Panc1 (cell line): Measurements from ENCODE around the gene HADHA. TPM values are rescaled to one million over a fixed set of nuclear protein-coding genes. Genes with fewer than 3 reads are reported as not detected.

Experiments
- ATAC-seq: fragments of 200-7000 bp; cut with Tn5 transposase; 2 replicates; pipeline ENCODE4 v1.9.1; 2020; ENCODE audit warnings: mild to moderate bottlenecking, moderate library complexity
- BruUV-seq: library from RNA; stranded (reverse); fragments of 400-500 nt; replicated peaks from 2 replicates; lab custom pipeline; 2021; lab: Mats Ljungman, UMichigan
- CTCF ChIA-PET: fragments of 300-600 bp; sonication (Branson Sonifier 250); formaldehyde crosslinking; loops from one replicate; lab custom pipeline; 2022; ENCODE audit warnings: antibody characterized with exemption; lab: Charles Lee
- POLR2A ChIA-PET: fragments of 300-600 bp; sonication (Branson Sonifier 250); formaldehyde crosslinking; loops from one replicate; lab custom pipeline; 2022; ENCODE audit warnings: antibody characterized with exemption; lab: Charles Lee
- DNase-seq: peaks from one replicate; pipeline ENCODE4 v3.0.0-alpha.2; 2010; ENCODE audit warnings: low read depth, low spot score
- H3K27ac ChIP-seq: 2 replicates; pipeline ENCODE4 v1.5.1; 2011; ENCODE audit warnings: mild to moderate bottlenecking, low read length, inconsistent platforms
- H3K27me3 ChIP-seq: fragments of 200-500 bp; sonication (Bioruptor generic); 2 replicates; pipeline ENCODE4 v1.6.0; 2014; ENCODE audit warnings: low read length, inconsistent platforms; ENCODE audit not compliant: control insufficient read depth, insufficient read depth
- H3K36me3 ChIP-seq: fragments of 200-500 bp; sonication (Bioruptor generic); 2 replicates; pipeline ENCODE4 v1.5.1; 2014; ENCODE audit warnings: inconsistent platforms, mild to moderate bottlenecking, low read length, moderate library complexity; ENCODE audit not compliant: control insufficient read depth, insufficient read depth
- H3K4me1 ChIP-seq: 2 replicates; pipeline ENCODE4 v1.5.1; 2011; ENCODE audit warnings: inconsistent platforms, mild to moderate bottlenecking, low read length, moderate library complexity; ENCODE audit not compliant: control insufficient read depth, insufficient read depth
- H3K4me3 ChIP-seq, 2 experiments: 2 replicates each; pipeline ENCODE4 v1.5.1; 2011 to 2012; ENCODE audit warnings: low read depth in 2 of 2, low read length in 2 of 2, mild to moderate bottlenecking in 2 of 2, inconsistent platforms in 1 of 2, moderate library complexity in 1 of 2
- H3K9me3 ChIP-seq: fragments of 200-500 bp; sonication (Bioruptor generic); 2 replicates; pipeline ENCODE4 v1.5.1; 2014; ENCODE audit warnings: low read depth, mild to moderate bottlenecking, inconsistent platforms, low read length, moderate library complexity; ENCODE audit not compliant: control insufficient read depth, insufficient read depth
- POLR2AphosphoS5 ChIP-seq: IDR thresholded peaks from 2 replicates; pipeline ENCODE4 v1.6.1; 2012; ENCODE audit warnings: mild to moderate bottlenecking, low read depth, low read length, moderate library complexity
- SIN3A ChIP-seq: IDR thresholded peaks from 2 replicates; pipeline ENCODE4 v1.6.1; 2012; ENCODE audit warnings: low read depth, mild to moderate bottlenecking, low read length, moderate library complexity, borderline replicate concordance; ENCODE audit not compliant: insufficient read depth
- TCF7L2 ChIP-seq: IDR thresholded peaks from 2 replicates; pipeline ENCODE4 v1.6.1; 2011; ENCODE audit warnings: mild to moderate bottlenecking, low read depth, low read length, inconsistent platforms
- in situ Hi-C: cut with HindIII; loops from 2 replicates; pipeline ENCODE4 v1.10.0; 2016; ENCODE audit warnings: low sequenced_read_pairs, low pct_unique_long_range_greater_than_20kb
- intact Hi-C: fragments of 100-400 bp; cut with micrococcal nuclease; formaldehyde crosslinking; loops from one replicate; pipeline ENCODE4 v1.10.0; 2022; ENCODE audit not compliant: unreplicated experiment
- total RNA-seq: library from RNA; stranded (reverse); gene quantifications from one replicate; pipeline ENCODE4 v1.2.1, GENCODE V29; 2021; ENCODE audit not compliant: unreplicated experiment
- TF ChIP-seq, protein P1 (sequence below): fragments of 450-650 bp; IDR thresholded peaks from 2 replicates; pipeline ENCODE4 v1.5.1; 2017; ENCODE audit warnings: mild to moderate bottlenecking
- TF ChIP-seq, protein P2 (sequence below), 2 experiments: IDR thresholded peaks; 2 replicates each; pipeline ENCODE4 v1.6.1; 2011 to 2012; ENCODE audit warnings: low read depth in 2 of 2, control low read depth in 1 of 2, low read length in 1 of 2, mild to moderate bottlenecking in 1 of 2, moderate library complexity in 1 of 2; ENCODE audit not compliant: insufficient read depth in 1 of 2

Gene HADHA
- total RNA-seq, 1 experiment from 2014 or later = 148 TPM

DNA sequence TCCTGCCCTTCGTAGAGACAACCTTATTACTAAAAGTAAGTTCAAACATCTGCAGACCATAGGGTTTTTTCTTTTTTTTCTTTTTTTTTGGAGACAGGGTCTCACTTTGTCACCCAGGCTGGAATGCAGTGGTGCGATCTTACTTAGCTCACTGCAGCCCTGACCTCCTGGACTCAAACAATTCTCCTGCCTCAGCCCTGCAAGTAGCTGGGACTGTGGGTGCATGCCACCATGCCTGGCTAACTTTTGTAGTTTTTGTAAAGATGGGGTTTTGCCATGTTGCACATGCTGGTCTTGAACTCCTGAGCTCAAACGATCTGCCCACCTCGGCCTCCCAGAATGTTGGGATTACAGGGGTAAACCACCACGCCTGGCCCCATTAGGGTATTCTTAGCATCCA is 32.4 kb downstream of the HADHA start:
- no peak overlapping the region for H3K4me3 ChIP-seq
- H3K27me3 ChIP-seq = no peaks in the 10 kb centered on the region
- no TSS peak for BruUV-seq
- no peak overlapping the region for H3K27ac ChIP-seq
- no peak for TF ChIP-seq SIN3A
- TF ChIP-seq, protein P1, sequence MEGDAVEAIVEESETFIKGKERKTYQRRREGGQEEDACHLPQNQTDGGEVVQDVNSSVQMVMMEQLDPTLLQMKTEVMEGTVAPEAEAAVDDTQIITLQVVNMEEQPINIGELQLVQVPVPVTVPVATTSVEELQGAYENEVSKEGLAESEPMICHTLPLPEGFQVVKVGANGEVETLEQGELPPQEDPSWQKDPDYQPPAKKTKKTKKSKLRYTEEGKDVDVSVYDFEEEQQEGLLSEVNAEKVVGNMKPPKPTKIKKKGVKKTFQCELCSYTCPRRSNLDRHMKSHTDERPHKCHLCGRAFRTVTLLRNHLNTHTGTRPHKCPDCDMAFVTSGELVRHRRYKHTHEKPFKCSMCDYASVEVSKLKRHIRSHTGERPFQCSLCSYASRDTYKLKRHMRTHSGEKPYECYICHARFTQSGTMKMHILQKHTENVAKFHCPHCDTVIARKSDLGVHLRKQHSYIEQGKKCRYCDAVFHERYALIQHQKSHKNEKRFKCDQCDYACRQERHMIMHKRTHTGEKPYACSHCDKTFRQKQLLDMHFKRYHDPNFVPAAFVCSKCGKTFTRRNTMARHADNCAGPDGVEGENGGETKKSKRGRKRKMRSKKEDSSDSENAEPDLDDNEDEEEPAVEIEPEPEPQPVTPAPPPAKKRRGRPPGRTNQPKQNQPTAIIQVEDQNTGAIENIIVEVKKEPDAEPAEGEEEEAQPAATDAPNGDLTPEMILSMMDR = no peak
- no peak for TF ChIP-seq TCF7L2
- TF ChIP-seq POLR2AphosphoS5 = no peak
- TF ChIP-seq, protein P2, sequence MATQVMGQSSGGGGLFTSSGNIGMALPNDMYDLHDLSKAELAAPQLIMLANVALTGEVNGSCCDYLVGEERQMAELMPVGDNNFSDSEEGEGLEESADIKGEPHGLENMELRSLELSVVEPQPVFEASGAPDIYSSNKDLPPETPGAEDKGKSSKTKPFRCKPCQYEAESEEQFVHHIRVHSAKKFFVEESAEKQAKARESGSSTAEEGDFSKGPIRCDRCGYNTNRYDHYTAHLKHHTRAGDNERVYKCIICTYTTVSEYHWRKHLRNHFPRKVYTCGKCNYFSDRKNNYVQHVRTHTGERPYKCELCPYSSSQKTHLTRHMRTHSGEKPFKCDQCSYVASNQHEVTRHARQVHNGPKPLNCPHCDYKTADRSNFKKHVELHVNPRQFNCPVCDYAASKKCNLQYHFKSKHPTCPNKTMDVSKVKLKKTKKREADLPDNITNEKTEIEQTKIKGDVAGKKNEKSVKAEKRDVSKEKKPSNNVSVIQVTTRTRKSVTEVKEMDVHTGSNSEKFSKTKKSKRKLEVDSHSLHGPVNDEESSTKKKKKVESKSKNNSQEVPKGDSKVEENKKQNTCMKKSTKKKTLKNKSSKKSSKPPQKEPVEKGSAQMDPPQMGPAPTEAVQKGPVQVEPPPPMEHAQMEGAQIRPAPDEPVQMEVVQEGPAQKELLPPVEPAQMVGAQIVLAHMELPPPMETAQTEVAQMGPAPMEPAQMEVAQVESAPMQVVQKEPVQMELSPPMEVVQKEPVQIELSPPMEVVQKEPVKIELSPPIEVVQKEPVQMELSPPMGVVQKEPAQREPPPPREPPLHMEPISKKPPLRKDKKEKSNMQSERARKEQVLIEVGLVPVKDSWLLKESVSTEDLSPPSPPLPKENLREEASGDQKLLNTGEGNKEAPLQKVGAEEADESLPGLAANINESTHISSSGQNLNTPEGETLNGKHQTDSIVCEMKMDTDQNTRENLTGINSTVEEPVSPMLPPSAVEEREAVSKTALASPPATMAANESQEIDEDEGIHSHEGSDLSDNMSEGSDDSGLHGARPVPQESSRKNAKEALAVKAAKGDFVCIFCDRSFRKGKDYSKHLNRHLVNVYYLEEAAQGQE (IDR thresholded peaks at IDR 0.05; ENCODE audit: insufficient read depth in 1 of 2, low read depth in 2 of 2, low read length in 1 of 2) = no peak
- in situ Hi-C loops = no loop called here
- intact Hi-C loops = no loop called here
- no peaks in the 10 kb centered on the region for H3K4me1 ChIP-seq
- ChIA-PET CTCF (no interaction called here), POLR2A (interaction anchor here (0.9 kb wide), 1 partner anchor 134 kb away, joined by 3 read pairs; no protein-coding TSS in a partner anchor)
- ATAC-seq (no peak), DNase-seq (no peak)
- no peaks in the 10 kb centered on the region for H3K9me3 ChIP-seq
- H3K36me3 ChIP-seq = peaks cover 50% of the 10 kb centered on the region

DNA sequence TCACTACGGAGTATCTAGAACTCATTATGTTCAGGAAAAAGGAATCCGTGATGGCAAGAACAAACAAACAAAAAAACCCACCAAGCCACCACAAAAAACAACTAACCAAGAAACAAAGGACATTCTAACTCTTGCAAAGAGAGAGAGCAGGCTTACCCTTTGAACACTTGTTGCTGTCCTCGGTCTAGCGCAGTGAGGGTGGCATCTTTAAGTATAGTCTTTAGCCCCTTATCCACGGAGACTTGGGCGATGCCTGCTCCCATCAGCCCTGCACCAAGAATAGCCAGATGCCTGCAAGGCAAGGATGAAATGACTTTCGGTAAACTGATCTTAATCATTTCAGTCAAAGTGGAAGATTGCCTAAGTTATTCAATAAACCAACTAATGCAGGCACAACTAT is 40.5 kb downstream of the HADHA start:
- no peak overlapping the region for H3K27ac ChIP-seq
- in situ Hi-C loops (no loop called here), intact Hi-C loops (no loop called here)
- no peaks in the 10 kb centered on the region for H3K27me3 ChIP-seq
- POLR2A ChIA-PET = no interaction called here
- BruUV-seq = no TSS peak
- H3K4me3 ChIP-seq = no peak overlapping the region
- H3K36me3 ChIP-seq = peaks cover 31% of the 10 kb centered on the region
- CTCF ChIA-PET = no interaction called here
- ATAC-seq = no peak
- no peaks in the 10 kb centered on the region for H3K9me3 ChIP-seq
- no peak for DNase-seq
- no peaks in the 10 kb centered on the region for H3K4me1 ChIP-seq
- TF ChIP-seq POLR2AphosphoS5 = no peak
- TF ChIP-seq, protein P2 (IDR thresholded peaks at IDR 0.05; ENCODE audit: insufficient read depth in 1 of 2, low read depth in 2 of 2, low read length in 1 of 2) = no peak
- no peak for TF ChIP-seq SIN3A
- no peak for TF ChIP-seq TCF7L2
- TF ChIP-seq, protein P1 = no peak
